ENCODE results near the gene TFF2.

GRCh38 chr21:42340187-42341050, 10.4 kb downstream of the TFF2 start:
- TF ChIP-seq, protein P1, sequence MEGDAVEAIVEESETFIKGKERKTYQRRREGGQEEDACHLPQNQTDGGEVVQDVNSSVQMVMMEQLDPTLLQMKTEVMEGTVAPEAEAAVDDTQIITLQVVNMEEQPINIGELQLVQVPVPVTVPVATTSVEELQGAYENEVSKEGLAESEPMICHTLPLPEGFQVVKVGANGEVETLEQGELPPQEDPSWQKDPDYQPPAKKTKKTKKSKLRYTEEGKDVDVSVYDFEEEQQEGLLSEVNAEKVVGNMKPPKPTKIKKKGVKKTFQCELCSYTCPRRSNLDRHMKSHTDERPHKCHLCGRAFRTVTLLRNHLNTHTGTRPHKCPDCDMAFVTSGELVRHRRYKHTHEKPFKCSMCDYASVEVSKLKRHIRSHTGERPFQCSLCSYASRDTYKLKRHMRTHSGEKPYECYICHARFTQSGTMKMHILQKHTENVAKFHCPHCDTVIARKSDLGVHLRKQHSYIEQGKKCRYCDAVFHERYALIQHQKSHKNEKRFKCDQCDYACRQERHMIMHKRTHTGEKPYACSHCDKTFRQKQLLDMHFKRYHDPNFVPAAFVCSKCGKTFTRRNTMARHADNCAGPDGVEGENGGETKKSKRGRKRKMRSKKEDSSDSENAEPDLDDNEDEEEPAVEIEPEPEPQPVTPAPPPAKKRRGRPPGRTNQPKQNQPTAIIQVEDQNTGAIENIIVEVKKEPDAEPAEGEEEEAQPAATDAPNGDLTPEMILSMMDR (IDR thresholded peaks at IDR 0.05; ENCODE audit: low read depth, low read length) = no peak
- no peak for TF ChIP-seq EZH2phosphoT487 (IDR thresholded peaks at IDR 0.05; ENCODE audit: low read depth)
